GM18508 (cell line): ENCODE results near the gene RAB18.
A peak's percentile ranks its signal among the peaks of the same experiment; 100 is the strongest.
"Not testable (repeated sequence)": the region's sequence is repeated elsewhere in the genome, so short reads cannot be mapped to it uniquely, and the experiment has no call there.

Source experiments
- ATAC-seq: cut with Tn5 transposase; IDR thresholded peaks from one replicate; pipeline ENCODE4 v1.9.1; 2021; ENCODE audit warnings: moderate number of reproducible peaks; ENCODE audit not compliant: insufficient read depth, unreplicated experiment

RAB18 gene

GRCh38 chr10:27541796-27542729 lies 38.0 kb downstream of the RAB18 start:
- ATAC-seq = no peak

GRCh38 chr10:27542812-27543211 lies 38.7 kb downstream of the RAB18 start:
- no peak for ATAC-seq

GRCh38 chr10:27547047-27547446 lies 42.9 kb downstream of the RAB18 start:
- ATAC-seq = no peak

- ATAC-seq = no peak
Measured at GRCh38 chr10:27547482-27547881, 43.4 kb downstream of the RAB18 start.

GRCh38 chr10:27550823-27551222 lies 46.7 kb downstream of the RAB18 start:
- no peak for ATAC-seq

- peak; percentile 76 for ATAC-seq
Measured at GRCh38 chr10:27558612-27559020, 54.5 kb downstream of the RAB18 start.

- no peak for ATAC-seq
Measured at GRCh38 chr10:27561334-27561733, 57.2 kb downstream of the RAB18 start.

GRCh38 chr10:27564398-27564797 lies 60.3 kb downstream of the RAB18 start:
- no peak for ATAC-seq

- ATAC-seq = no peak
Measured at GRCh38 chr10:27564880-27565279, 60.8 kb downstream of the RAB18 start.

GRCh38 chr10:27568196-27569175 lies 64.4 kb downstream of the RAB18 start:
- ATAC-seq = no peak

GRCh38 chr10:27569946-27570345 lies 65.8 kb downstream of the RAB18 start:
- no peak for ATAC-seq

- ATAC-seq = not testable (repeated sequence)
Measured at GRCh38 chr10:27577038-27577437, 72.9 kb downstream of the RAB18 start.

- ATAC-seq = no peak
Measured at GRCh38 chr10:27578316-27578715, 74.2 kb downstream of the RAB18 start.

GRCh38 chr10:27581225-27581624 lies 77.1 kb downstream of the RAB18 start:
- no peak for ATAC-seq

GRCh38 chr10:27584302-27584701 lies 80.2 kb downstream of the RAB18 start:
- no peak for ATAC-seq
